Loucy (cell line): ENCODE data around the gene CEP131.

Experiments
- H2AFZ ChIP-seq: fragments of 200-600 bp; sonication (generic); 2 replicates; pipeline ENCODE4 v1.6.0; 2016; ENCODE audit warnings: antibody characterized with exemption, mild to moderate bottlenecking, low read length, moderate library complexity
- H3F3A ChIP-seq: fragments of 200-600 bp; 2 replicates; pipeline ENCODE4 v1.6.0; 2016; ENCODE audit warnings: antibody characterized with exemption, low read depth, mild to moderate bottlenecking
- H3K27me3 ChIP-seq: fragments of 200-600 bp; sonication (generic); 2 replicates; pipeline ENCODE4 v1.6.1; 2014; ENCODE audit warnings: low read length, mild to moderate bottlenecking; ENCODE audit not compliant: insufficient read depth, poor library complexity, severe bottlenecking
- H3K36me3 ChIP-seq: fragments of 200-600 bp; sonication (generic); 2 replicates; pipeline ENCODE4 v1.6.1; 2016; ENCODE audit warnings: low read length; ENCODE audit not compliant: insufficient read depth
- H3K4me1 ChIP-seq: fragments of 200-600 bp; sonication (generic); 2 replicates; pipeline ENCODE4 v1.5.1; 2014; ENCODE audit warnings: low read length, mild to moderate bottlenecking; ENCODE audit not compliant: insufficient read depth, poor library complexity, severe bottlenecking
- H3K4me2 ChIP-seq: fragments of 200-600 bp; sonication (generic); 2 replicates; pipeline ENCODE4 v1.6.0; 2014; ENCODE audit warnings: antibody characterized with exemption, low read length, low read depth, mild to moderate bottlenecking; ENCODE audit not compliant: poor library complexity, severe bottlenecking
- H3K4me3 ChIP-seq: fragments of 200-600 bp; sonication (generic); 2 replicates; pipeline ENCODE4 v1.5.1; 2014; ENCODE audit warnings: low read length, mild to moderate bottlenecking, mixed read lengths; ENCODE audit not compliant: poor library complexity, severe bottlenecking
- H3K79me2 ChIP-seq: fragments of 200-600 bp; sonication (generic); 2 replicates; pipeline ENCODE4 v1.6.1; 2014; ENCODE audit warnings: low read length; ENCODE audit not compliant: insufficient read depth
- H3K9ac ChIP-seq: fragments of 200-600 bp; sonication (generic); 2 replicates; pipeline ENCODE4 v1.6.0; 2014; ENCODE audit warnings: mild to moderate bottlenecking, low read depth, low read length, moderate library complexity; ENCODE audit not compliant: poor library complexity, severe bottlenecking
- H3K9me2 ChIP-seq: fragments of 200-600 bp; sonication (generic); replicated peaks from 2 replicates; pipeline ENCODE4 v1.6.1; 2016; ENCODE audit warnings: low read depth, low read length, mixed read lengths
- H3K9me3 ChIP-seq: fragments of 200-600 bp; sonication (generic); 2 replicates; pipeline ENCODE4 v1.6.1; 2014; ENCODE audit warnings: mild to moderate bottlenecking, antibody characterized with exemption, low read length, low read depth; ENCODE audit not compliant: insufficient read depth
- H4K20me1 ChIP-seq: fragments of 200-600 bp; sonication (generic); 2 replicates; pipeline ENCODE4 v1.6.0; 2014; ENCODE audit warnings: antibody characterized with exemption, low read length, mild to moderate bottlenecking; ENCODE audit not compliant: insufficient read depth, poor library complexity, severe bottlenecking
- EZH2phosphoT487 ChIP-seq: fragments of 200-600 bp; IDR thresholded peaks from 2 replicates; pipeline ENCODE4 v1.6.1; 2018; ENCODE audit warnings: antibody characterized with exemption, mild to moderate bottlenecking, moderate library complexity, borderline replicate concordance
- TF ChIP-seq, protein P1 (sequence below): fragments of 200-600 bp; sonication (generic); conservative IDR thresholded peaks from 2 replicates; pipeline ENCODE4 v1.5.1; 2014; ENCODE audit warnings: mild to moderate bottlenecking, antibody characterized with exemption, low read length

The CEP131 gene

DNA sequence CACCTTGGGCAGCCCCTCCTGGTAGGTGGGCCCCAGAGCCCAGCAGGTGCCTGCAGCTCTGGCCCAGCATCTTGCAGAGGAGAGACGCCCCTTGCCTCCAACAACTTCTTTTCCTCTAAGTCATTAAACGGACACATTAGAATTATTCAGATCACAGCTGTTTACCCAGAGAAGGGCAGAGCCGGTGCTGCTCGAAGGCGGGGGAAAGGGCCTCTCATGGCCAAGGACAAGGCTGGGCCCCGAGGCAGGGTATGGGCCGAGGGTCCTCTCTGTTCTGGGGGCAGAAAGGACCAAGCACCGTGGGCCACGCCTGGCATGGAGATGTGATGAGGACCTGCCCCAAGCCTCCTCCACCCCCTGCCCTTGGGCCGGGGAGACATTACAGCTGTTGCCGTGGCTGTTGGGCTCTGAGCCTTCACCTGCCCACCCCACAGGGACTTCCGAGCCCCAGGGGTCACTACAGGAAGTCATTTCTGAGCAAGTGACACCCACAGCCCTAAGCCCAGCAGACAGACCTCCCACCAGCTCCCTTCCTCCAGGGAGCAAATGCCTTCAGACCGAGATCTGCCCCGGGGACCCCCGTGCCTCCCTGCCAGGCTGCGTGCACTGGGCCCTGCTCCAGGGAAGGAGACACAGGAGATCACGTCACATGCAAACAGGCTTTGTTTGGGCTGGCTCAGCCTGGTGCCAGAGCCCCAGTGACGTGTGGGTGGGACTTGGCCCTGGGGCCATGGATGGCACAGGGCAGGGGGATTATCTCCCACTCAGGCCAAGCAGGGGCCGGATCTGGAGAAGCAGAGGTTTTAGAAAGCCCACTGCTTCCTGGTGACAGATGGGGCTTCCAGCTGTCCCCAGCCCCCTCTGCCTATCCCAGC, 58.2 kb downstream of the CEP131 start:
- no peaks in the 10 kb centered on the region for H3K9me2 ChIP-seq
- H3K4me3 ChIP-seq: no peak overlapping the region
- H3K9me3 ChIP-seq: no peaks in the 10 kb centered on the region
- no peaks in the 10 kb centered on the region for H3K4me1 ChIP-seq
- no peaks in the 10 kb centered on the region for H3F3A ChIP-seq
- H3K79me2 ChIP-seq: no peaks in the 10 kb centered on the region
- no peak overlapping the region for H2AFZ ChIP-seq
- no peak overlapping the region for H3K9ac ChIP-seq
- H3K36me3 ChIP-seq: no peaks in the 10 kb centered on the region
- no peaks in the 10 kb centered on the region for H4K20me1 ChIP-seq
- H3K4me2 ChIP-seq: no peak overlapping the region
- no peak for TF ChIP-seq EZH2phosphoT487
- TF ChIP-seq, protein P1, sequence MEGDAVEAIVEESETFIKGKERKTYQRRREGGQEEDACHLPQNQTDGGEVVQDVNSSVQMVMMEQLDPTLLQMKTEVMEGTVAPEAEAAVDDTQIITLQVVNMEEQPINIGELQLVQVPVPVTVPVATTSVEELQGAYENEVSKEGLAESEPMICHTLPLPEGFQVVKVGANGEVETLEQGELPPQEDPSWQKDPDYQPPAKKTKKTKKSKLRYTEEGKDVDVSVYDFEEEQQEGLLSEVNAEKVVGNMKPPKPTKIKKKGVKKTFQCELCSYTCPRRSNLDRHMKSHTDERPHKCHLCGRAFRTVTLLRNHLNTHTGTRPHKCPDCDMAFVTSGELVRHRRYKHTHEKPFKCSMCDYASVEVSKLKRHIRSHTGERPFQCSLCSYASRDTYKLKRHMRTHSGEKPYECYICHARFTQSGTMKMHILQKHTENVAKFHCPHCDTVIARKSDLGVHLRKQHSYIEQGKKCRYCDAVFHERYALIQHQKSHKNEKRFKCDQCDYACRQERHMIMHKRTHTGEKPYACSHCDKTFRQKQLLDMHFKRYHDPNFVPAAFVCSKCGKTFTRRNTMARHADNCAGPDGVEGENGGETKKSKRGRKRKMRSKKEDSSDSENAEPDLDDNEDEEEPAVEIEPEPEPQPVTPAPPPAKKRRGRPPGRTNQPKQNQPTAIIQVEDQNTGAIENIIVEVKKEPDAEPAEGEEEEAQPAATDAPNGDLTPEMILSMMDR: no peak
- H3K27me3 ChIP-seq: no peaks in the 10 kb centered on the region

DNA sequence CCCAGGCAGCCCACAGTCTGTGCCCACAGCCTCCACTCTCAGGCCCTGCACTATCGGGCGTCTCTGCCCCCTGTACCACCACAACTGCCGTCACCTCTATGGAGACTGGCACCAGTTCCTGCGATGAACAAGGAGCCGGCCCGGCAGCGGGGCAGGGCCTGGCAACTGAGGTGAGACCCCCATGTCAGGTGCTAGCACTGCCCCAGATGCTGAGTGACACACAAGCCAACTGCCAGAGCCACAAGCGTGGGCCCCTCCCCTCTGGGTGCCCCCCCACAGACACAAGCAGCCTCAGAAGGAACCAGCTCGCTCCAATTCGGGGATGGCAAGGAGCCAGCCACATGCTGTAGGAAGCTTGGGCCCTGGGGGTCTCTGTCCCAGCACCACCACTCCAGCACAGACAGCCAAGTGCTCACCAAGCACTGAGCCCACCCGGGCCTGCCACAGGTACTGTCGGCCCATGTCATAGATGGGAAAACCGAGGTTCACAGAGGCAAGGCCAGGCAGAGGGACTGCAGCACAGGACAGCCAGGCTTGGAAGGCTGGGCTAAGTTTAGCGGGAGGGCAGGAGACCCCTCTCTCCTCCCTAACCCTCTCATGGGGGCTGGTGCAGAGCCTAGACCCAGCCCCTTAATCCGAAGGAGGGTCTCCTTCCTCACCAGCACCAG, 58.9 kb downstream of the CEP131 start:
- Histone ChIP-seq H3K79me2 (no peaks in the 10 kb centered on the region), H3K4me1 (no peaks in the 10 kb centered on the region), H2AFZ (no peak overlapping the region), H4K20me1 (no peaks in the 10 kb centered on the region), H3K4me3 (no peak overlapping the region), H3K36me3 (no peaks in the 10 kb centered on the region), H3K27me3 (no peaks in the 10 kb centered on the region), H3K9me2 (no peaks in the 10 kb centered on the region), H3K9me3 (no peaks in the 10 kb centered on the region), H3K9ac (no peak overlapping the region), H3K4me2 (no peak overlapping the region), H3F3A (no peaks in the 10 kb centered on the region)
- TF ChIP-seq EZH2phosphoT487: no peak
- TF ChIP-seq, protein P1: no peak

DNA sequence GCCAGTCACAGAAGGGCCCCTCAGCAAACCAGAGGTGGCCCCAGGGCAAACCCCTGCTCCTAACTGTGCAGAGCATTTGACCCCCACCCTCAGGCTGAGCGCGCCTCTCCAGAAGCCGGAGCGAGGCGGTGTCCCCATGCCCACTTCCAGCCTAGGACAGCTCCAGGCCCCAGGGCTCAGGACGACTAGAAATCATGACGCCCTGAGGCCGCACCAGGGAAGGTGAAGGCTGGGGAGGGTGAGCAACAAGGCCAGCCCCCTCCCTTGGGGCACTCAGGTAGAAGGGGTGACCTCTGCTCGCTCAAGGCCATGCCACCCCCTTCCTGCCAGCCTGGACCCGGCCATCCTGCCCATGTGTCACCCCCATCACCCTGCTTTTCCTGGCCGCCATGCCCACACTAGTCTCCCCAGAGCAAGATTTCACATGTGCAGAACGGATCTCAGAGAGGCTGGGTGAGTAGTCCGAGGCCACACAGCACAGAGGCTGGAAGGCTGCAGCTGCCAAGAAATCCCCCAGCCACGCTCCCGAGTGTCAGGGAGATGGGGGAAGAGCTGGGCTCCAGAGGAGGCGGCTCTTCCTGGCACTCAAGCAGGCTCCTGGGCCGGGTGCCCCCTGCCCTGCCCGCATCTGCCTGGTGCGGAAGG, 59.6 kb downstream of the CEP131 start:
- Histone ChIP-seq H3K4me2 (no peak overlapping the region), H3K9ac (no peak overlapping the region), H3F3A (no peaks in the 10 kb centered on the region), H4K20me1 (no peaks in the 10 kb centered on the region), H3K36me3 (no peaks in the 10 kb centered on the region), H3K4me3 (no peak overlapping the region), H3K9me3 (no peaks in the 10 kb centered on the region), H3K27me3 (no peaks in the 10 kb centered on the region), H3K9me2 (no peaks in the 10 kb centered on the region), H3K79me2 (no peaks in the 10 kb centered on the region), H2AFZ (no peak overlapping the region), H3K4me1 (no peaks in the 10 kb centered on the region)
- TF ChIP-seq EZH2phosphoT487: no peak
- TF ChIP-seq, protein P1: no peak
